Limb (tissue), 2 donors: Measurements from ENCODE around the gene CCDC110.

ENCODE experiments used
- DNase-seq, 2 donors: peaks; one replicate each; pipeline ENCODE4 v3.0.0-alpha.2; 2016; ENCODE audit errors: extremely low spot score in 2 of 2

The CCDC110 gene

DNA sequence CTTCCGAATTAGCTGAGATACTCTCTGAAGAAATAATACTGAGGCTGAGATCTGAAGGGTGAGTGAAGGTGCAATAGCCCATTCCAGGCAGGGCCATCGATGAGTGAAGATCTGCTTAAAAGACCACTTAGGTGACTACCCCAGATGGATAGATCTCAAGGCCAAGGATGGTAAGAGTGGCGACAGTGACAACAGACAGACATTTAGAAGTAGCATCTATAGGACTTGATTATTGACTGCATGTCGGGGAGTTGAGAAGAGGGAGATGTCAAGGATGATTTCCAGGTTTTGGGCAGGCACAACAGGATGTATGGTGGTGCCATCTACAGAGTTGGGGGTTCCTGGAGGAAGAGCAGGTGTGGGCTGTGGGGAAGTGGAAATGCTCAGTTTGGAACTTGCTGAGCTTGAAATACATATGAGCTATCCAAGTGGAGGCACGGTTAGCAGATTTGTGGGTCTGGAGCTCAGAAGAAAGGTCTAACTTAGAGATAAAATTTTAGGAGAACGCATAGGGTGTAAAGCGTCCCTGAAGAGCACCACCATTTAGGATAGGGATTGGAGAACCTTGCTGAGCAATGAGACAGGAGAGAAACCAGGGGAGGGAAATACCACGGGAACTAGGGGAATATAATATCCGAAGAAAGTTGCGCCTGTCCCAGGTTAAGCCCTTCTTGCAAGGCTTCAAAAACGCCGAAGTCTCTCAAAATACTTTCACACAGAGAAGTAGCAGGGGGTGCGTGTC, 46.5 kb downstream of the CCDC110 start:
- no peak for DNase-seq

DNA sequence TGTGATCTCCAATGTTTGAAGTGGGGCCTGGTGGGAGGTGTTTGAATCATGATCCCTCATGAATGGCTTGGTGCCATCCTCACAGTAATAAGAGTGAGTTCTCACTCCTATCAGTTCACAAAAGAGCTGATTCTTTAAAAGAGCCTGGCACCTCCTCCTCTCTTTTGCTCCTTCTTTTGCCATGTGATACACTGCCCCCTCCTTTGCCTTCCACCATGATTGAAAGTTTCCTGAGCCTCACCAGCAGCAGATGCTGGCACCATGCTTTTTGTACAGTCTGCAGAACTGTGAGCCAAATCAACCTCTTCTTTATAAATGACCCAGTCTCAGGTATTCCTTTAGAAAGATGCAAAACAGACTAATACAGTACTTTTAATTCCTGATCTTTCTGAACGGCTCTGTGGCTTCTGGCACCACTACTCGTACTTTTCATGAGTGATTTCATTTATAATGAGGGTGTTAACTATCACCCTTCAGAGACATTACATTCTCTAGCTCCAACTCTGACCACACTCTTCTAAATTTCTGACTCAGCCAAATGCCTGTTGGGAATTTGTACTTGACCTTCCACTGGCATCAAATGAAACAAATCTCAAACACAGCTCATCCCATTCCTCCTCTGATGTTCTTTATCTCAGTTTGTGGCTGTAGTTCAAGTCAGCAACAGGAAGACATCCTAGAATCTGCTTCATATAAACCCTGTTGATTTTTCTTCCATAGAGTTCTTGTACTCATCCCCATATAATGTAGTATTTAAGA, 50.0 kb downstream of the CCDC110 start:
- DNase-seq: no peak

GRCh38 chr4:185416955-185417354, 54.6 kb downstream of the CCDC110 start:
- DNase-seq: no peak

- no peak for DNase-seq
Observed at GRCh38 chr4:185412412-185412811, 59.1 kb downstream of the CCDC110 start.

DNA sequence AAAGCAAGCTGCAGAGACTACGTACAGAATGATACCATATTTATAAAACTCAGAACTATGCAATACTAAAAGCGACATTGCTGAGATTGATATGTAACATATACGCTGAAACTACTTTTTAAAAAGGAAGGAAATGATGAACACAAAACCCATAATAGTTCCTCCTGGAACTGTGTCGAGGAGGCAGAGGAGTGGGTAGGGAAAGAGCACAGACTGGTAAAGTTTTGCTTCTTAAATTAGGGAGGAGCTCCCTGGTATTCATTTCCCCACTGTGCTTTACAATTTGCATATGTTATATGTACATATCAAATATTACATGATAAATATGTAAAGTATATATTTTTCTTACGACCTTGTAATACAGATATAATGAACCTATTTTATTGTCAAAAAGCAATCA, 59.7 kb downstream of the CCDC110 start:
- DNase-seq: no peak

- no peak for DNase-seq
Observed at GRCh38 chr4:185408432-185408831, 63.1 kb downstream of the CCDC110 start.

GRCh38 chr4:185405296-185405999, 66.1 kb downstream of the CCDC110 start:
- no peak for DNase-seq

DNA sequence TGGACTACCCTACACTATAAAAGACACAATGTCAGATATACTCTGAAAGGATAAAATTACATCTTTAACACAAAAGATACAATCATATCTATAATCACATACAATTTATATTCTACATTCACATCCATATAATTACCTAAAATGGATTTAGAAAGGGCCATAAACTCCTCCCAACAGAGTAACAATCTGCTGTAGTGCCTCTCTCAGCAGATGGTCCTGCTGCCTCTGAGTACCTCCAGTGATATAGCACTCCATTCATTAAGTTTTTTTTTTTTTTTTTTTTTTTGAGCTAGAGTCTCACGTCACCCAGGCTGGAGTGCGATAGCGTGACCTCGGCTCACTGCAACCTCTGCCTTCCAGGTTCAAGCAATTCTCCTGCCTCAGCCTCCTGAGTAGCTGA, 67.5 kb downstream of the CCDC110 start:
- DNase-seq: no peak

- DNase-seq: no peak
Observed at GRCh38 chr4:185399466-185399865, 72.1 kb downstream of the CCDC110 start.

GRCh38 chr4:185398618-185399017, 72.9 kb downstream of the CCDC110 start:
- no peak for DNase-seq

DNA sequence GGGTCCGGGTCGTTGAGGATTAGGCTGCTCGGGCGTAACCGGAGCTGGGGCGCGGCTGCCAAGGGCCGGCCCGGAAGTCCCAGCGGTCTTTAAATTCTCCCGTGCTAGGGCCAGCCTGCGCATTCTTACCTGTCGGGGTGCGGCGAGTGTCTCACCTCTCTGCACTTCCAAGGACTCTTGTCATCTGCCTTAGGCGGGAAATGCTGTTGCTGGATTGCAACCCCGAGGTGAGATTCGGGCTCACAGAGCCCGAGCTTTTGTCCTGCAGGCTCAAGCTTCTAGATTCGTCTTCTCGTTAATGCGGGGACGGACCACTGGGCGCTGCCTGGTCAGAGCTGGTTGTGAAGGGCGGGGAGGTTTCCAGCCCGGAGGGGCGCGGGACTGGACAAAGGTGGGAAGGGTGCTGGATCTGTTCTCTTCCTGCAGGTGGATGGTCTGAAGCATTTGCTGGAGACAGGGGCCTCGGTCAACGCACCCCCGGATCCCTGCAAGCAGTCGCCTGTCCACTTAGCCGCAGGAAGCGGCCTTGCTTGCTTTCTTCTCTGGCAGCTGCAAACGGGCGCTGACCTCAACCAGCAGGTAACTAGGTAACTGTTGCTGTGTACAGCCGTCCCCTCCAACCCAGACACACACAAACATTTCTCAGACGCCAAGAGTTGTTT, 74.7 kb downstream of the CCDC110 start, which contains the start of gene ANKRD37:
Gene ANKRD37, plus strand, starts transcription at position 118 of the 662 bp plus-strand sequence. Its CDS starts 83 bp downstream, at position 201.
- peak in 1 of 2 donors; percentile 49 for DNase-seq

GRCh38 chr4:185395956-185396723, 75.4 kb downstream of the CCDC110 start:
- peak; percentile 98 to 99 for DNase-seq

- DNase-seq: peak in 1 of 2 donors; percentile 90
Observed at GRCh38 chr4:185395238-185395955, 76.1 kb downstream of the CCDC110 start, which contains the start of gene LRP2BP. Gene LRP2BP (minus strand): TSS chr4:185395924. CDS start chr4:185378186, 17,738 bp downstream.
